Neural cell (in vitro differentiated cells): ENCODE results near the gene COX7B2. TPM values are rescaled to one million over a fixed set of nuclear protein-coding genes. Genes with fewer than 3 reads are reported as not detected.
A peak's percentile ranks its signal among the peaks of the same experiment; 100 is the strongest.

Experiments used
- H2AFZ ChIP-seq: fragments of 200-600, 300-800 bp; sonication (generic), shearing (Covaris generic); 2 replicates; pipeline ENCODE4 v1.6.0; 2014; ENCODE audit warnings: low read depth, mild to moderate bottlenecking, antibody characterized with exemption, low read length, moderate library complexity
- H3F3A ChIP-seq: fragments of 200-600 bp; shearing (Covaris generic); 2 replicates; pipeline ENCODE4 v1.6.1; 2016; ENCODE audit warnings: mild to moderate bottlenecking, moderate library complexity, mixed read lengths, antibody characterized with exemption, low read length; ENCODE audit not compliant: insufficient read depth, poor library complexity, severe bottlenecking
- H3K27ac ChIP-seq: fragments of 200-600, 300-800 bp; sonication (generic), shearing (Covaris generic); 2 replicates; pipeline ENCODE4 v1.5.1; 2014; ENCODE audit warnings: mild to moderate bottlenecking, low read length, moderate library complexity
- H3K27me3 ChIP-seq: fragments of 300-800, 200-600 bp; sonication (generic), shearing (Covaris generic); 2 replicates; pipeline ENCODE4 v1.6.0; 2014; ENCODE audit warnings: mild to moderate bottlenecking, low read depth, low read length, moderate library complexity; ENCODE audit not compliant: insufficient read depth
- H3K36me3 ChIP-seq: fragments of 300-800, 200-600 bp; sonication (generic), shearing (Covaris generic); 2 replicates; pipeline ENCODE4 v1.5.1; 2014; ENCODE audit warnings: mild to moderate bottlenecking, antibody characterized with exemption, low read length, moderate library complexity; ENCODE audit not compliant: insufficient read depth
- H3K4me2 ChIP-seq: fragments of 300-800, 200-600 bp; sonication (generic), shearing (Covaris generic); 2 replicates; pipeline ENCODE4 v1.6.0; 2014; ENCODE audit warnings: mild to moderate bottlenecking, low read length
- H3K4me3 ChIP-seq: fragments of 300-800, 200-600 bp; sonication (generic), shearing (Covaris generic); 2 replicates; pipeline ENCODE4 v1.5.1; 2014; ENCODE audit warnings: mild to moderate bottlenecking, low read length, moderate library complexity
- H3K79me2 ChIP-seq: fragments of 200-600 bp; shearing (Covaris generic); replicated peaks from 2 replicates; pipeline ENCODE4 v1.6.0; 2014; ENCODE audit warnings: mild to moderate bottlenecking, low read length, moderate library complexity; ENCODE audit not compliant: insufficient read depth
- H3K9ac ChIP-seq: fragments of 300-800, 200-600 bp; sonication (generic), shearing (Covaris generic); 2 replicates; pipeline ENCODE4 v1.6.1; 2016; ENCODE audit warnings: mild to moderate bottlenecking, low read length, mixed read lengths
- H3K9me2 ChIP-seq: fragments of 200-600 bp; shearing (Covaris generic); 2 replicates; pipeline ENCODE4 v1.6.1; 2016; ENCODE audit warnings: mild to moderate bottlenecking, low read length, mixed read lengths; ENCODE audit not compliant: insufficient read depth
- H3K9me3 ChIP-seq: fragments of 200-600, 300-800 bp; sonication (generic), shearing (Covaris generic); 2 replicates; pipeline ENCODE4 v1.6.1; 2016; ENCODE audit warnings: mild to moderate bottlenecking, mixed run types, low read length, moderate library complexity, mixed read lengths
- H4K20me1 ChIP-seq: fragments of 200-600 bp; shearing (Covaris generic); 2 replicates; pipeline ENCODE4 v1.6.1; 2016; ENCODE audit warnings: mild to moderate bottlenecking, mixed run types; ENCODE audit not compliant: insufficient read depth
- EP300 ChIP-seq: fragments of 450-650 bp; conservative IDR thresholded peaks from 2 replicates; pipeline ENCODE4 v1.6.1; 2014; ENCODE audit warnings: antibody characterized with exemption, mild to moderate bottlenecking, moderate library complexity; ENCODE audit not compliant: poor library complexity, severe bottlenecking
- MXI1 ChIP-seq: fragments of 450-650 bp; conservative IDR thresholded peaks from 2 replicates; pipeline ENCODE4 v1.6.1; 2014; ENCODE audit warnings: antibody characterized with exemption, mild to moderate bottlenecking; ENCODE audit not compliant: poor library complexity, severe bottlenecking
- POLR2AphosphoS5 ChIP-seq: IDR thresholded peaks from 2 replicates; pipeline ENCODE4 v1.6.1; 2012
- RAD21 ChIP-seq: fragments of 450-650 bp; conservative IDR thresholded peaks from 2 replicates; pipeline ENCODE4 v1.6.1; 2014; ENCODE audit warnings: antibody characterized with exemption, mild to moderate bottlenecking, moderate library complexity
- SMC3 ChIP-seq: fragments of 450-650 bp; conservative IDR thresholded peaks from 2 replicates; pipeline ENCODE4 v1.6.1; 2014; ENCODE audit warnings: antibody characterized with exemption, mild to moderate bottlenecking, moderate library complexity; ENCODE audit not compliant: poor library complexity
- TAF1 ChIP-seq: IDR thresholded peaks from 2 replicates; pipeline ENCODE4 v1.6.1; 2012; ENCODE audit warnings: low read depth
- polyA plus RNA-seq: library from polyadenylated mRNA; depleted of rRNA; stranded (reverse); fragments of >200 nt; gene quantifications from 2 replicates; pipeline ENCODE4 v1.2.3, GENCODE V29; 2014
- TF ChIP-seq, protein P1 (sequence below): fragments of 450-650 bp; IDR thresholded peaks from 2 replicates; pipeline ENCODE4 v1.5.1; 2014; ENCODE audit warnings: antibody characterized with exemption, mild to moderate bottlenecking, moderate library complexity; ENCODE audit not compliant: poor library complexity, severe bottlenecking
- TF ChIP-seq, protein P2 (sequence below): IDR thresholded peaks from 2 replicates; pipeline ENCODE4 v1.6.1; 2012; ENCODE audit warnings: borderline replicate concordance

COX7B2 gene
- polyA plus RNA-seq, 1 donor from 2014 or later = not detected

DNA sequence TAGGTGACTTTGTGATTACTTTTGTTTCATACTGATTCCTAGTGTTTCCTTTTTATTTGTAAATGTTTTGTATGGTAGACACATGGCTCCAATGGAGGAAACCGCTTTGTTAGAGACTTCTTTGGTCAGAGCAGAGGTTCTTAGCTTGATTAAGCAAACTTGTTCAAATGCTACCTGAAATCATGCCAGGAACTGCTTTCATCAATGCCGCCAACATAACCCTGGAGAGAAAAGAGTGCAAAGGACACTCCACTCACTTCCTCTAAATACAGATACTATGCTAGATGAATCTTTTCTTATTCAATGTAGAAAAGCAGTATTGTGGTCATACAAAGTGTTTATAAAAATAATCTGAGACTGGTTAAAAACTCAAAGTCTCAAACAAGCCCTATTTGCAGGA, 25.7 kb upstream of the COX7B2 start:
- Histone ChIP-seq H3F3A (no peaks in the 10 kb centered on the region), H3K27ac (no peak overlapping the region), H3K79me2 (no peaks in the 10 kb centered on the region), H3K27me3 (no peaks in the 10 kb centered on the region), H3K9ac (no peak overlapping the region), H3K36me3 (no peaks in the 10 kb centered on the region), H3K4me2 (no peak overlapping the region), H4K20me1 (no peaks in the 10 kb centered on the region), H2AFZ (no peak overlapping the region), H3K9me2 (no peaks in the 10 kb centered on the region), H3K4me3 (no peak overlapping the region), H3K9me3 (no peaks in the 10 kb centered on the region)
- TF ChIP-seq, protein P1, sequence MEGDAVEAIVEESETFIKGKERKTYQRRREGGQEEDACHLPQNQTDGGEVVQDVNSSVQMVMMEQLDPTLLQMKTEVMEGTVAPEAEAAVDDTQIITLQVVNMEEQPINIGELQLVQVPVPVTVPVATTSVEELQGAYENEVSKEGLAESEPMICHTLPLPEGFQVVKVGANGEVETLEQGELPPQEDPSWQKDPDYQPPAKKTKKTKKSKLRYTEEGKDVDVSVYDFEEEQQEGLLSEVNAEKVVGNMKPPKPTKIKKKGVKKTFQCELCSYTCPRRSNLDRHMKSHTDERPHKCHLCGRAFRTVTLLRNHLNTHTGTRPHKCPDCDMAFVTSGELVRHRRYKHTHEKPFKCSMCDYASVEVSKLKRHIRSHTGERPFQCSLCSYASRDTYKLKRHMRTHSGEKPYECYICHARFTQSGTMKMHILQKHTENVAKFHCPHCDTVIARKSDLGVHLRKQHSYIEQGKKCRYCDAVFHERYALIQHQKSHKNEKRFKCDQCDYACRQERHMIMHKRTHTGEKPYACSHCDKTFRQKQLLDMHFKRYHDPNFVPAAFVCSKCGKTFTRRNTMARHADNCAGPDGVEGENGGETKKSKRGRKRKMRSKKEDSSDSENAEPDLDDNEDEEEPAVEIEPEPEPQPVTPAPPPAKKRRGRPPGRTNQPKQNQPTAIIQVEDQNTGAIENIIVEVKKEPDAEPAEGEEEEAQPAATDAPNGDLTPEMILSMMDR = no peak

- Histone ChIP-seq H3K36me3 (no peaks in the 10 kb centered on the region), H3K79me2 (no peaks in the 10 kb centered on the region), H4K20me1 (no peaks in the 10 kb centered on the region), H3K4me3 (no peak overlapping the region), H3K27ac (no peak overlapping the region), H3F3A (no peaks in the 10 kb centered on the region), H3K9me3 (no peaks in the 10 kb centered on the region), H3K9ac (no peak overlapping the region), H3K4me2 (no peak overlapping the region), H2AFZ (no peak overlapping the region), H3K27me3 (no peaks in the 10 kb centered on the region), H3K9me2 (no peaks in the 10 kb centered on the region)
- no peak for TF ChIP-seq POLR2AphosphoS5
- TF ChIP-seq SMC3 = no peak
- TF ChIP-seq, protein P1 = no peak
- TF ChIP-seq TAF1 = no peak
- TF ChIP-seq MXI1 = no peak
These were observed 24.6 kb upstream of the COX7B2 start for GRCh38 chr4:46933686-46934085.

DNA sequence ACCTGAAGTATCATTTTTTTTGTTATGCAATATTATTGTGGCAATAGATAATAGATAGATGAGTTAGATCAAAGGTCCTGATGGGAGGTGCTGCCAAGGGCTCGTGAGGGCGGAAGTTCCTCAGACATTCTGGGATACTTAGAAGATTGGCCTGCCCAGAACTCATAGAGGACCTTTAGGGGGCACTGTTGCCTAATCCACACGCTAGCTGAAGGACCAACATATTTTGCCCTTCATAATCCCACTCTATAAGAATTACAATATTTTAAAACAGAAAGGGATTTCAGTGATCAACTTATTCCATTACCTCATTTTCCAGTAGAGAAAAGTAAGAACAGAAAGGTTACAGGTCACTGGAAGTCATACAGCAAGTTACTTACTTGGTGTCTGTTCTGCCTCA, 22.9 kb upstream of the COX7B2 start:
- TF ChIP-seq, protein P1 = peak; percentile 45
- TF ChIP-seq, protein P2, sequence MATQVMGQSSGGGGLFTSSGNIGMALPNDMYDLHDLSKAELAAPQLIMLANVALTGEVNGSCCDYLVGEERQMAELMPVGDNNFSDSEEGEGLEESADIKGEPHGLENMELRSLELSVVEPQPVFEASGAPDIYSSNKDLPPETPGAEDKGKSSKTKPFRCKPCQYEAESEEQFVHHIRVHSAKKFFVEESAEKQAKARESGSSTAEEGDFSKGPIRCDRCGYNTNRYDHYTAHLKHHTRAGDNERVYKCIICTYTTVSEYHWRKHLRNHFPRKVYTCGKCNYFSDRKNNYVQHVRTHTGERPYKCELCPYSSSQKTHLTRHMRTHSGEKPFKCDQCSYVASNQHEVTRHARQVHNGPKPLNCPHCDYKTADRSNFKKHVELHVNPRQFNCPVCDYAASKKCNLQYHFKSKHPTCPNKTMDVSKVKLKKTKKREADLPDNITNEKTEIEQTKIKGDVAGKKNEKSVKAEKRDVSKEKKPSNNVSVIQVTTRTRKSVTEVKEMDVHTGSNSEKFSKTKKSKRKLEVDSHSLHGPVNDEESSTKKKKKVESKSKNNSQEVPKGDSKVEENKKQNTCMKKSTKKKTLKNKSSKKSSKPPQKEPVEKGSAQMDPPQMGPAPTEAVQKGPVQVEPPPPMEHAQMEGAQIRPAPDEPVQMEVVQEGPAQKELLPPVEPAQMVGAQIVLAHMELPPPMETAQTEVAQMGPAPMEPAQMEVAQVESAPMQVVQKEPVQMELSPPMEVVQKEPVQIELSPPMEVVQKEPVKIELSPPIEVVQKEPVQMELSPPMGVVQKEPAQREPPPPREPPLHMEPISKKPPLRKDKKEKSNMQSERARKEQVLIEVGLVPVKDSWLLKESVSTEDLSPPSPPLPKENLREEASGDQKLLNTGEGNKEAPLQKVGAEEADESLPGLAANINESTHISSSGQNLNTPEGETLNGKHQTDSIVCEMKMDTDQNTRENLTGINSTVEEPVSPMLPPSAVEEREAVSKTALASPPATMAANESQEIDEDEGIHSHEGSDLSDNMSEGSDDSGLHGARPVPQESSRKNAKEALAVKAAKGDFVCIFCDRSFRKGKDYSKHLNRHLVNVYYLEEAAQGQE = no peak
- no peak for TF ChIP-seq EP300
- TF ChIP-seq SMC3 = peak; percentile 30
- TF ChIP-seq TAF1 = no peak
- TF ChIP-seq MXI1 = no peak
- TF ChIP-seq RAD21 = peak; percentile 56
- no peak for TF ChIP-seq POLR2AphosphoS5
- no peaks in the 10 kb centered on the region for H3K9me3 ChIP-seq
- no peak overlapping the region for H3K4me3 ChIP-seq
- H2AFZ ChIP-seq = no peak overlapping the region
- H3K9ac ChIP-seq = no peak overlapping the region
- H3F3A ChIP-seq = no peaks in the 10 kb centered on the region
- H3K4me2 ChIP-seq = no peak overlapping the region
- no peaks in the 10 kb centered on the region for H3K9me2 ChIP-seq
- no peaks in the 10 kb centered on the region for H3K79me2 ChIP-seq
- no peaks in the 10 kb centered on the region for H3K27me3 ChIP-seq
- no peaks in the 10 kb centered on the region for H4K20me1 ChIP-seq
- H3K36me3 ChIP-seq = no peaks in the 10 kb centered on the region
- H3K27ac ChIP-seq = no peak overlapping the region
